ENCODE measurements around the gene MEF2B.

The MEF2B gene

DNA sequence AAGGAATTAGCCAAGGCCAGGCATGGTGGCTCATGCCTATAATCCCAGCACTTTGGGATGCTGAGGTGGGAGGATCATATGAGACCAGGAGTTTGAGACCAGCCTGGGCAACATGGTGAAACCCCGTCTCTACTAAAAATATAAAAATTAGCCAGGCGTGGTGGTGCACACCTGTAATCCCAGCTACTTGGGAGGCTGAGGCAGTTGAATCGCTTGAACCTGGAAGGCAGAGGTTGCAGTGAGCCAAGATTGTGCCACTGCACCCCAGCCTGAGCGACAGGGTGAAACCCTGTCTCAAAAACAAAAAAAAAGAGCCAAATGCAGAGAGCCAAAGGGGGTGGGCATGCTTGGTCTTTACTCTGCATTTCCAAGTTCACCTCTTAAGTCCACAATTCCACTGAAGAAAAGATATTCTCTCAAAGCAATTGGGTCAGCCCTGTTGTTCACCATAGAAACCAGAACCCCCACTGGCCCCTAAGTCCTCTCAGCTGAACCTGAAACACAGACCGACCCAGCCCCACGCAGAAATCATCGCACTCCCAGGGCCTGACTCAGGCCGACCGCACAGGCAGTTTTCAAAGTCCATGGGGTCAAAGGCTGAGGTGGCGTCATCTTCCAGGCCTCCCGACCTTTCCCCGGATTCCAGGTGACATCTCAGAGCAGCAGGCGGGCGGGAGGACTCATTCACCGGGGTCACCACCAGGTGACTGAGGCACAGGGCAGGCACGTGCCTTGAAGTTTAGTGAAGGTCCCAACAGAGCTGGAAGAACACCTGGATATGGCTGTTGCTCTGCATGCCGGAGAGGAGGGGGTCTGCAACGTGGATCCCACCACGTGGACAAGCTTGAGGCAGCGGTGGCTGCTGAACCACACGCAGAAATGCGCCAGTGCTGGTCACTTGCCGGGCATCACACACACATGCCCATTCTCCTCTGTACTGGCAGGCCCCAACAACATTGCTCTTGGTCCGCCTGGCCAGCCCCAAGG, 73.1 kb downstream of the MEF2B start:
- no peak for DNase-seq

DNA sequence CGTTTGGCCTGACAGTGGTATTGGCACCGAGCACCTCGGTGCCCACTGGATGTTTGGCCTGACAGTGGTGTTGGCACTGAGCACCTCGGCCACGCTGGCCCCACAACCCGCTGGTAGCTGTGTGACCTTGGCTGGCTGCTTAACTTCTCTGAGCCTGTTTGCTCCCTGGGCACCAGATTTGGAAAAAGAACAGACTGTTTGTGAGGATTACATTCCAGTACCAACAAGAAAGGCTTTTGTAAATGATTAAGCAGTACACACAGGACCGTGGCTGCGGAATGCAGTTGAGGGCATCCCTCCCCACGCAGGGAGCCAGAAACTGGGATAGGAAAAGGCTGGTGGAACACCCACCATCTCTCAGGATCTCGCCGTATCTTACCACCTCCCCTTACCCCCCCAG, 74.4 kb downstream of the MEF2B start:
- DNase-seq = no peak
